BJ (cell line): ENCODE data around the gene KLHL8. TPM values are rescaled to one million over a fixed set of nuclear protein-coding genes. Genes with fewer than 3 reads are reported as not detected.

ENCODE experiments used
- CTCF ChIA-PET: fragments of 350-600 bp; formaldehyde crosslinking; extraction: SDS; loops from one replicate; lab custom pipeline; 2021; ENCODE audit warnings: antibody characterized with exemption, inconsistent platforms; lab: Yijun Ruan, JAX
- POLR2A ChIA-PET: fragments of 300-600 bp; sonication (Branson Sonifier 250); formaldehyde crosslinking; extraction: SDS; loops from one replicate; lab custom pipeline; 2021; ENCODE audit warnings: antibody characterized with exemption; lab: Charles Lee
- DNase-seq: peaks from one replicate; pipeline ENCODE4 v3.0.0-alpha.2; 2011; ENCODE audit warnings: low read depth
- H3K27me3 ChIP-seq: 2 replicates; pipeline ENCODE4 v1.6.0; 2011; ENCODE audit warnings: low read length; ENCODE audit not compliant: control insufficient read depth, insufficient read depth
- H3K36me3 ChIP-seq: 2 replicates; pipeline ENCODE4 v1.5.1; 2011; ENCODE audit warnings: low read length; ENCODE audit not compliant: control insufficient read depth, insufficient read depth
- H3K4me3 ChIP-seq: 2 replicates; pipeline ENCODE4 v1.5.1; 2011; ENCODE audit warnings: low read depth, mild to moderate bottlenecking, control low read depth, low read length
- polyA plus RNA-seq: library from polyadenylated mRNA; depleted of rRNA; stranded (reverse); fragments of >200 nt; gene quantifications from 2 replicates; pipeline ENCODE4 v1.2.3, GENCODE V29; 2011
- TF ChIP-seq, protein P1 (sequence below): IDR thresholded peaks from 2 replicates; pipeline ENCODE4 v1.5.1; 2011; ENCODE audit warnings: low read depth, mild to moderate bottlenecking, control low read depth, inconsistent platforms, low read length, moderate library complexity; ENCODE audit not compliant: insufficient read depth

The KLHL8 gene
- polyA plus RNA-seq, 1 experiment = 1.7 TPM

GRCh38 chr4:87211249-87211952 lies 9.0 kb downstream of the KLHL8 start:
- Histone ChIP-seq H3K27me3 (no peaks in the 10 kb centered on the region), H3K4me3 (no peak overlapping the region), H3K36me3 (no peaks in the 10 kb centered on the region; the same call in 1 of the 2 replicates)
- ChIA-PET POLR2A (no interaction called here), CTCF (interaction anchor here (1.0 kb wide), 1 partner anchor 20 kb away, joined by 4 read pairs; no protein-coding TSS in a partner anchor)
- TF ChIP-seq, protein P1, sequence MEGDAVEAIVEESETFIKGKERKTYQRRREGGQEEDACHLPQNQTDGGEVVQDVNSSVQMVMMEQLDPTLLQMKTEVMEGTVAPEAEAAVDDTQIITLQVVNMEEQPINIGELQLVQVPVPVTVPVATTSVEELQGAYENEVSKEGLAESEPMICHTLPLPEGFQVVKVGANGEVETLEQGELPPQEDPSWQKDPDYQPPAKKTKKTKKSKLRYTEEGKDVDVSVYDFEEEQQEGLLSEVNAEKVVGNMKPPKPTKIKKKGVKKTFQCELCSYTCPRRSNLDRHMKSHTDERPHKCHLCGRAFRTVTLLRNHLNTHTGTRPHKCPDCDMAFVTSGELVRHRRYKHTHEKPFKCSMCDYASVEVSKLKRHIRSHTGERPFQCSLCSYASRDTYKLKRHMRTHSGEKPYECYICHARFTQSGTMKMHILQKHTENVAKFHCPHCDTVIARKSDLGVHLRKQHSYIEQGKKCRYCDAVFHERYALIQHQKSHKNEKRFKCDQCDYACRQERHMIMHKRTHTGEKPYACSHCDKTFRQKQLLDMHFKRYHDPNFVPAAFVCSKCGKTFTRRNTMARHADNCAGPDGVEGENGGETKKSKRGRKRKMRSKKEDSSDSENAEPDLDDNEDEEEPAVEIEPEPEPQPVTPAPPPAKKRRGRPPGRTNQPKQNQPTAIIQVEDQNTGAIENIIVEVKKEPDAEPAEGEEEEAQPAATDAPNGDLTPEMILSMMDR = no peak
- no peak for DNase-seq

DNA sequence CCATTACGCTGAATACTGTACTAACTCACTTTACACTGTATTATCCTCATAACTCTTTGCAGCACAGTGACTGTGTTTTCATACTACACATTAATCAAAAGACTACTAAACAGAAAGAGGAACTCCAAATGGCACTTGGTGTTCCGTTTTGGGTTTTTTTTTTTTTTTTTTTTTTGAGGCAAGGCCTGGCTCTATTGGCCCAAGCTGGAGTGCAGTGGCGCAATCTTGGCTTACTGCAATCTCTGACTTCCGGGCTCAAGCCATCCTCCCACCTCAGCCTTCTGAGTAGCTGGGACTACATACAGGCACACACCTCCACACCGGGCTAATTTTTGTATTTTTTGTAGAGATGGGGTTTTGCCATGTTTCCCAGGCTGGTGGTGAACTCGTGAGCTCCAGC lies 10.7 kb downstream of the KLHL8 start:
- CTCF ChIA-PET = interaction anchor here (0.6 to 2.5 kb wide), 3 partner anchors 10 to 60 kb away, joined by 3 to 7 read pairs (median 3); no protein-coding TSS in a partner anchor
- no peak for DNase-seq
- POLR2A ChIA-PET = no interaction called here
- no peaks in the 10 kb centered on the region for H3K27me3 ChIP-seq
- TF ChIP-seq, protein P1 = no peak
- no peaks in the 10 kb centered on the region; the same call in 1 of the 2 replicates for H3K36me3 ChIP-seq
- H3K4me3 ChIP-seq = no peak overlapping the region

DNA sequence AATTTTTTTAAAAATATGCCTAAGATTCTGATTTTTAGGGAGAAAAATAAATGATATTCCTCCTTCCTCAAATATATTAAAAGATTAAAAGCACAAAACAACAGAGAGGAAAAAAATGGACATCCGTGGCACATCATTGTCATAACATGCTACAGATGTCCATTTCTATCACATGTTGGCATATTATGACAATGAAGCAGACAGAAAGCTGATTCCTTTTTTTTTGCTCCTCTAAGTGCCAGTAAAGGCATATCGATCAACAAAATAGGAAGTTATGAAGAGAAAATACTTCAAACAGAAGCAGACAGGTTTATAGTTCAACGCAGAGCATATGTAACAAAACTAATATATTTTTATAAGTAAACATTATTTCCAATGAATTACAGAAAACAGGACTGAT lies 11.2 kb downstream of the KLHL8 start:
- H3K4me3 ChIP-seq = no peak overlapping the region
- ChIA-PET CTCF (interaction anchor here (1.5 to 2.5 kb wide), 2 partner anchors 10 to 59 kb away, joined by 3 to 7 read pairs; no protein-coding TSS in a partner anchor), POLR2A (no interaction called here)
- TF ChIP-seq, protein P1 = no peak
- no peak for DNase-seq
- H3K27me3 ChIP-seq = no peaks in the 10 kb centered on the region
- no peaks in the 10 kb centered on the region; the same call in 1 of the 2 replicates for H3K36me3 ChIP-seq

DNA sequence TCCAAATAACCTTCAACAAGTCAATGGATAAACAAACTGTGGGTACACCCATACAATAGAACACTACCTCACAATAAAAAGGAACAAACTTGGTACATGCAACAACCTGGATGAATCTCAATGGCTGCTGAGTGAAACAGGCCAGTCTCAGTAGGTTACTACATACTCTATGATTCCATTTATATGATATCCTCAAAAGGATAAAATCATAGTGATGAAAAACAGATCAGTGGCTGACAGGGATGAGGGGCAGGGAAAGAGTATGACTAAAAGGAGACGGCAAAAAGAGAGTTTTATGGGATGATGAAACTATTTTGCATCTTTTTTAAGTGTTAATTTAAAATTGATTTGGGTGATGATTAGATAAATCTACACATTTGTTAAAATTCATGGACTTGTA lies 15.9 kb downstream of the KLHL8 start:
- POLR2A ChIA-PET = no interaction called here
- H3K36me3 ChIP-seq = no peaks in the 10 kb centered on the region
- no peaks in the 10 kb centered on the region for H3K27me3 ChIP-seq
- DNase-seq = no peak
- no peak overlapping the region for H3K4me3 ChIP-seq
- TF ChIP-seq, protein P1 = no peak
- CTCF ChIA-PET = interaction anchor here (1.3 kb wide), 1 partner anchor 15 kb away, joined by 4 read pairs; no protein-coding TSS in a partner anchor

DNA sequence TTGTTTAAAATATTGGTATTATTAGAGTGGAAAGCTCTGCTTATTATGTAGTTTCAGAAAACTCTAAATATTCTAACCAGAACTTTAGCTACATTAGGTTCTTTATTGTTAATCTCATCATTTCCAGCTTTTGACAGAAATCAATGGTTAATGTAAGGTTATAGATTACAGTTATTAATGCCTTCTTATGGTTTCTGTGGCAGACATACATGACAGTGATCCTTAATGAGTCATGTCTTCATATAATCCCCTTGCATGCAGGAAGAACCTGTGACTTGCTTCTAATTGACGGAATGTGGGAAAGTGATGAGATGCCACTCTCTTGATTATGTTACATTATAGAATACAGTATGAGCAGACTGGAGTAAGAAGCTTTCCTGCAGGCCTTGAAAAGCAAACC lies 23.5 kb downstream of the KLHL8 start:
- DNase-seq = no peak
- TF ChIP-seq, protein P1 = no peak
- Histone ChIP-seq H3K4me3 (no peak overlapping the region), H3K27me3 (no peaks in the 10 kb centered on the region), H3K36me3 (no peaks in the 10 kb centered on the region)
- ChIA-PET POLR2A (no interaction called here), CTCF (no interaction called here)
